ENCODE data around the gene NABP1. TPM values are rescaled to one million over a fixed set of nuclear protein-coding genes. Genes with fewer than 3 reads are reported as not detected.

Gene NABP1
- total RNA-seq, 1 experiment from 2014 or later: 5.8 TPM

GRCh38 chr2:191659198-191659597 lies 18.7 kb upstream of the NABP1 start:
- H3K27ac Mint-ChIP-seq: no peak overlapping the region
- H3K4me3 Mint-ChIP-seq: no peak overlapping the region
- no peaks in the 10 kb centered on the region for H3K4me1 Mint-ChIP-seq
- H3K36me3 Mint-ChIP-seq: no peaks in the 10 kb centered on the region
- DNase-seq (ENCODE audit: low spot score): no peak
- ChIA-PET POLR2A (no interaction called here), CTCF (no interaction called here)
- no peaks in the 10 kb centered on the region for H3K27me3 Mint-ChIP-seq (ENCODE audit: low read depth)
- H3K9me3 Mint-ChIP-seq: peaks cover under 1% of the 10 kb centered on the region; the same call in 1 of the 2 replicates
- no peak for TF ChIP-seq ZNF281 (CRISPR knock-in tag; IDR thresholded peaks at IDR 0.05)
- no peak for TF ChIP-seq EMX1 (CRISPR knock-in tag; IDR thresholded peaks at IDR 0.05)
- TF ChIP-seq ZNF317 (CRISPR knock-in tag; IDR thresholded peaks at IDR 0.05; ENCODE audit: borderline replicate concordance, low read depth): no peak
- TF ChIP-seq TEAD1 (CRISPR knock-in tag; IDR thresholded peaks at IDR 0.05): no peak
- TF ChIP-seq TEAD4 (CRISPR knock-in tag; IDR thresholded peaks at IDR 0.05): no peak
- TF ChIP-seq ZBTB21 (CRISPR knock-in tag; IDR thresholded peaks at IDR 0.05; ENCODE audit: borderline replicate concordance): no peak
- no peak for TF ChIP-seq KAT7 (CRISPR knock-in tag; IDR thresholded peaks at IDR 0.05; ENCODE audit: borderline replicate concordance)
- no peak for TF ChIP-seq HMGXB4 (CRISPR knock-in tag; IDR thresholded peaks at IDR 0.05)
- no peak for TF ChIP-seq TP53 (CRISPR knock-in tag; IDR thresholded peaks at IDR 0.05)
- no peak for TF ChIP-seq MAX (CRISPR knock-in tag; IDR thresholded peaks at IDR 0.05)
- TF ChIP-seq, protein P1, sequence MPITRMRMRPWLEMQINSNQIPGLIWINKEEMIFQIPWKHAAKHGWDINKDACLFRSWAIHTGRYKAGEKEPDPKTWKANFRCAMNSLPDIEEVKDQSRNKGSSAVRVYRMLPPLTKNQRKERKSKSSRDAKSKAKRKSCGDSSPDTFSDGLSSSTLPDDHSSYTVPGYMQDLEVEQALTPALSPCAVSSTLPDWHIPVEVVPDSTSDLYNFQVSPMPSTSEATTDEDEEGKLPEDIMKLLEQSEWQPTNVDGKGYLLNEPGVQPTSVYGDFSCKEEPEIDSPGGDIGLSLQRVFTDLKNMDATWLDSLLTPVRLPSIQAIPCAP (CRISPR knock-in tag; IDR thresholded peaks at IDR 0.05): no peak
- no peak for TF ChIP-seq OVOL2 (CRISPR knock-in tag; IDR thresholded peaks at IDR 0.05; ENCODE audit: borderline replicate concordance)
- no peak for TF ChIP-seq CREM (CRISPR knock-in tag; IDR thresholded peaks at IDR 0.05)
- no peak for ATAC-seq

- no peak for ATAC-seq
- DNase-seq (ENCODE audit: low spot score): no peak
- Mint-ChIP-seq H3K9me3 (peaks cover 8% of the 10 kb centered on the region), H3K27me3 (ENCODE audit: low read depth) (no peaks in the 10 kb centered on the region), H3K27ac (no peak overlapping the region), H3K4me3 (no peak overlapping the region), H3K4me1 (no peaks in the 10 kb centered on the region), H3K36me3 (no peaks in the 10 kb centered on the region)
- POLR2A ChIA-PET: no interaction called here
- CTCF ChIA-PET: interaction anchor here (0.7 to 0.9 kb wide), 2 partner anchors 14 to 122 kb away, joined by 3 to 7 read pairs; no protein-coding TSS in a partner anchor
- TF ChIP-seq NFYB (CRISPR knock-in tag; conservative IDR thresholded peaks at IDR 0.05; ENCODE audit: low read depth) (no peak), NR2C2 (CRISPR knock-in tag; IDR thresholded peaks at IDR 0.05) (no peak), CREM (CRISPR knock-in tag; IDR thresholded peaks at IDR 0.05) (no peak), NFE2L1 (CRISPR knock-in tag; IDR thresholded peaks at IDR 0.05) (no peak)
Observed at GRCh38 chr2:191660575-191660974, 17.4 kb upstream of the NABP1 start.

- CTCF ChIA-PET: interaction anchor here (0.7 to 0.9 kb wide), 2 partner anchors 13 to 122 kb away, joined by 3 to 7 read pairs; no protein-coding TSS in a partner anchor
- TF ChIP-seq ZNF263 (CRISPR knock-in tag; IDR thresholded peaks at IDR 0.05; ENCODE audit: low read depth): no peak
- TF ChIP-seq, protein P2, sequence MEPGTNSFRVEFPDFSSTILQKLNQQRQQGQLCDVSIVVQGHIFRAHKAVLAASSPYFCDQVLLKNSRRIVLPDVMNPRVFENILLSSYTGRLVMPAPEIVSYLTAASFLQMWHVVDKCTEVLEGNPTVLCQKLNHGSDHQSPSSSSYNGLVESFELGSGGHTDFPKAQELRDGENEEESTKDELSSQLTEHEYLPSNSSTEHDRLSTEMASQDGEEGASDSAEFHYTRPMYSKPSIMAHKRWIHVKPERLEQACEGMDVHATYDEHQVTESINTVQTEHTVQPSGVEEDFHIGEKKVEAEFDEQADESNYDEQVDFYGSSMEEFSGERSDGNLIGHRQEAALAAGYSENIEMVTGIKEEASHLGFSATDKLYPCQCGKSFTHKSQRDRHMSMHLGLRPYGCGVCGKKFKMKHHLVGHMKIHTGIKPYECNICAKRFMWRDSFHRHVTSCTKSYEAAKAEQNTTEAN (CRISPR knock-in tag; IDR thresholded peaks at IDR 0.05): no peak
- TF ChIP-seq, protein P3, sequence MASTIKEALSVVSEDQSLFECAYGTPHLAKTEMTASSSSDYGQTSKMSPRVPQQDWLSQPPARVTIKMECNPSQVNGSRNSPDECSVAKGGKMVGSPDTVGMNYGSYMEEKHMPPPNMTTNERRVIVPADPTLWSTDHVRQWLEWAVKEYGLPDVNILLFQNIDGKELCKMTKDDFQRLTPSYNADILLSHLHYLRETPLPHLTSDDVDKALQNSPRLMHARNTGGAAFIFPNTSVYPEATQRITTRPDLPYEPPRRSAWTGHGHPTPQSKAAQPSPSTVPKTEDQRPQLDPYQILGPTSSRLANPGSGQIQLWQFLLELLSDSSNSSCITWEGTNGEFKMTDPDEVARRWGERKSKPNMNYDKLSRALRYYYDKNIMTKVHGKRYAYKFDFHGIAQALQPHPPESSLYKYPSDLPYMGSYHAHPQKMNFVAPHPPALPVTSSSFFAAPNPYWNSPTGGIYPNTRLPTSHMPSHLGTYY (CRISPR knock-in tag; IDR thresholded peaks at IDR 0.05): no peak
- TF ChIP-seq, protein P4, sequence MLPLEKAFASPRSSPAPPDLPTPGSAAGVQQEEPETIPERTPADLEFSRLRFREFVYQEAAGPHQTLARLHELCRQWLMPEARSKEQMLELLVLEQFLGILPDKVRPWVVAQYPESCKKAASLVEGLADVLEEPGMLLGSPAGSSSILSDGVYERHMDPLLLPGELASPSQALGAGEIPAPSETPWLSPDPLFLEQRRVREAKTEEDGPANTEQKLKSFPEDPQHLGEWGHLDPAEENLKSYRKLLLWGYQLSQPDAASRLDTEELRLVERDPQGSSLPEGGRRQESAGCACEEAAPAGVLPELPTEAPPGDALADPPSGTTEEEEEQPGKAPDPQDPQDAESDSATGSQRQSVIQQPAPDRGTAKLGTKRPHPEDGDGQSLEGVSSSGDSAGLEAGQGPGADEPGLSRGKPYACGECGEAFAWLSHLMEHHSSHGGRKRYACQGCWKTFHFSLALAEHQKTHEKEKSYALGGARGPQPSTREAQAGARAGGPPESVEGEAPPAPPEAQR (CRISPR knock-in tag; IDR thresholded peaks at IDR 0.05): no peak
Observed at GRCh38 chr2:191661097-191661924, 16.6 kb upstream of the NABP1 start.

More at GRCh38 chr2:191661097-191661924, 16.6 kb upstream of the NABP1 start:
- no peak overlapping the region for H3K27ac Mint-ChIP-seq
- POLR2A ChIA-PET: no interaction called here
- no peak overlapping the region for H3K4me3 Mint-ChIP-seq
- H3K9me3 Mint-ChIP-seq: peaks cover 8% of the 10 kb centered on the region
- no peaks in the 10 kb centered on the region for H3K27me3 Mint-ChIP-seq (ENCODE audit: low read depth)
- H3K36me3 Mint-ChIP-seq: no peaks in the 10 kb centered on the region
- no peak for ATAC-seq
- DNase-seq (ENCODE audit: low spot score): no peak
- no peaks in the 10 kb centered on the region for H3K4me1 Mint-ChIP-seq

Measured in WTC11 (cell line).